Smooth muscle cell (in vitro differentiated cells): Measurements from ENCODE around the gene IKBKG. TPM values are rescaled to one million over a fixed set of nuclear protein-coding genes. Genes with fewer than 3 reads are reported as not detected.
"Not testable (repeated sequence)": the region's sequence is repeated elsewhere in the genome, so short reads cannot be mapped to it uniquely, and the experiment has no call there.

Experiments used
- DNase-seq: peaks from one replicate; lab custom pipeline; 2025; ENCODE audit not compliant: unreplicated experiment; lab: John Stamatoyannopoulos, UW
- H2AFZ ChIP-seq: fragments of 200-600 bp; sonication (generic); 2 replicates; pipeline ENCODE4 v1.6.0; 2016; ENCODE audit warnings: antibody characterized with exemption, low read depth, mild to moderate bottlenecking
- H3F3A ChIP-seq: fragments of 200-600 bp; sonication (generic); 2 replicates; pipeline ENCODE4 v1.6.0; 2017; ENCODE audit warnings: antibody characterized with exemption, low read depth
- H3K27ac ChIP-seq: fragments of 200-600 bp; sonication (generic); 2 replicates; pipeline ENCODE4 v1.5.1; 2016; ENCODE audit warnings: low read depth, mild to moderate bottlenecking
- H3K27me3 ChIP-seq: fragments of 200-600 bp; sonication (generic); 2 replicates; pipeline ENCODE4 v1.6.1; 2016; ENCODE audit warnings: low read depth, mild to moderate bottlenecking
- H3K36me3 ChIP-seq: fragments of 200-600 bp; sonication (generic); 2 replicates; pipeline ENCODE4 v1.5.1; 2016; ENCODE audit warnings: low read depth
- H3K4me1 ChIP-seq: fragments of 200-600 bp; sonication (generic); 2 replicates; pipeline ENCODE4 v1.5.1; 2016; ENCODE audit warnings: low read depth
- H3K4me2 ChIP-seq: fragments of 200-600 bp; sonication (generic); 2 replicates; pipeline ENCODE4 v1.6.0; 2016; ENCODE audit warnings: mild to moderate bottlenecking
- H3K4me3 ChIP-seq: fragments of 200-600 bp; sonication (generic); 2 replicates; pipeline ENCODE4 v1.5.1; 2016; ENCODE audit warnings: mild to moderate bottlenecking
- H3K79me2 ChIP-seq: fragments of 200-600 bp; sonication (generic); 2 replicates; pipeline ENCODE4 v1.6.0; 2016; ENCODE audit warnings: low read depth, mild to moderate bottlenecking
- H3K9ac ChIP-seq: fragments of 200-600 bp; sonication (generic); 2 replicates; pipeline ENCODE4 v1.6.0; 2016; ENCODE audit warnings: low read depth
- H3K9me3 ChIP-seq: fragments of 200-600 bp; sonication (generic); replicated peaks from 2 replicates; pipeline ENCODE4 v1.5.1; 2016; ENCODE audit warnings: low read depth
- H4K20me1 ChIP-seq: fragments of 200-600 bp; sonication (generic); 2 replicates; pipeline ENCODE4 v1.6.0; 2016; ENCODE audit warnings: low read depth
- WGBS: methylation state at CpG from one replicate; pipeline ENCODE4 v1.1.7; 2016; ENCODE audit warnings: low lambda C conversion rate; 5-methylcytosine and 5-hydroxymethylcytosine counted together
- polyA plus RNA-seq: library from polyadenylated mRNA; unstranded; fragments of >200 nt; fragmentation: Nextera tagmentation; extraction: Ambion mirVana; gene quantifications from 2 replicates; pipeline ENCODE4 v1.2.1, GENCODE V29; 2016
- small RNA-seq: library from RNA; depleted of rRNA; stranded (forward); fragments of <200 nt; gene quantifications from one replicate; pipeline ENCODE3, GENCODE V24; 2014
- total RNA-seq: library from RNA; depleted of rRNA; stranded (reverse); fragments of >200 nt; gene quantifications from 2 replicates; pipeline ENCODE4 v1.2.3, GENCODE V29; 2014

IKBKG gene
- total and polyA plus RNA-seq, 2 experiments from 2014 or later, result 12.5 to 25.4 TPM

DNA sequence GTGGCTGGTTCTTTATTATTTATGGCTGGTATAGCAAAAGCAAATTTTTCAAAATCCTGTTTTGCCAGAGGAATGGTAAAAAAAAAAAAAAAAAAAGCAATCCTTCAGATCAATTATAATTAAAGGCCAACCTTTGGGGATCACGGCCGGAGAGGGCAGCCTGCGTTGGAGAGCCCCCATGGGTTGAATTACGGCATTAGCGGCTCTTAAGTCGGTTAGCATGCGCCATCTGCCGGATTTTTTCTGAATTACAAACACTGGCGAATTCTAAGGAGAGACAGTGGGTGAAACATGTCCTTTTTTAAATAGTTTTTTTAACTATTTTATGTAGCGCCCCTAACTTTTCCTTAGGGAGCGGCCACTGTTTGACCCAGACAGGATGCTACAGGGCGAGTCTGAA is 66.2 kb downstream of the IKBKG start:
- H2AFZ ChIP-seq, H4K20me1 ChIP-seq, DNase-seq, H3K79me2 ChIP-seq, H3K4me3 ChIP-seq, H3K27ac ChIP-seq, H3K9me3 ChIP-seq, H3K9ac ChIP-seq, H3K27me3 ChIP-seq, H3K36me3 ChIP-seq, H3K4me1 ChIP-seq, H3K4me2 ChIP-seq, H3F3A ChIP-seq: not testable (repeated sequence)
- WGBS, result 31% methylated on average over 8 of the region's 12 CpGs

Small RNA genes within 50 kb of the gene (small RNA-seq; reads per million reads assigned to genes)
- 0.13 reads per million for gene AC244090.1

Other genes starting within 250 kb of the IKBKG start
- 807 and 860 TPM in 2 replicates for gene FLNA, start 173.0 kb upstream of the IKBKG start, total RNA-seq
- gene FLNA, start 173.0 kb upstream of the IKBKG start, polyA plus RNA-seq, result 1,632 and 1,832 TPM in 2 replicates
- 46.1 and 61.4 TPM in 2 replicates for gene EMD, start 168.3 kb upstream of the IKBKG start, total RNA-seq
- gene EMD, start 168.3 kb upstream of the IKBKG start, polyA plus RNA-seq, result 63.9 and 67.4 TPM in 2 replicates
- 2,811 and 3,107 TPM in 2 replicates for gene RPL10, start 149.2 kb upstream of the IKBKG start, total RNA-seq
- 1,314 and 1,395 TPM in 2 replicates for gene RPL10, start 149.2 kb upstream of the IKBKG start, polyA plus RNA-seq
- gene DNASE1L1, start 138.4 kb upstream of the IKBKG start, total RNA-seq, result 33.6 and 40.4 TPM in 2 replicates
- gene DNASE1L1, start 138.4 kb upstream of the IKBKG start, polyA plus RNA-seq, result 23.0 and 30.0 TPM in 2 replicates
- gene TAFAZZIN, start 136.1 kb upstream of the IKBKG start, total RNA-seq, result 28.3 and 203 TPM in 2 replicates
- gene TAFAZZIN, start 136.1 kb upstream of the IKBKG start, polyA plus RNA-seq, result 30.2 and 32.4 TPM in 2 replicates
- gene ATP6AP1, start 118.9 kb upstream of the IKBKG start, total RNA-seq, result 84.0 and 104 TPM in 2 replicates
- 193 and 213 TPM in 2 replicates for gene ATP6AP1, start 118.9 kb upstream of the IKBKG start, polyA plus RNA-seq
- 92.2 and 98.8 TPM in 2 replicates for gene GDI1, start 110.5 kb upstream of the IKBKG start, total RNA-seq
- 143 and 160 TPM in 2 replicates for gene GDI1, start 110.5 kb upstream of the IKBKG start, polyA plus RNA-seq
- 46.0 and 50.1 TPM in 2 replicates for gene FAM50A, start 103.5 kb upstream of the IKBKG start, total RNA-seq
- gene FAM50A, start 103.5 kb upstream of the IKBKG start, polyA plus RNA-seq, result 183 and 216 TPM in 2 replicates
- 15.1 and 33.6 TPM in 2 replicates for gene PLXNA3, start 89.3 kb upstream of the IKBKG start, total RNA-seq
- 38.2 and 60.2 TPM in 2 replicates for gene PLXNA3, start 89.3 kb upstream of the IKBKG start, polyA plus RNA-seq
- 33.8 and 39.7 TPM in 2 replicates for gene LAGE3, start 68.3 kb upstream of the IKBKG start, total RNA-seq
- 52.7 and 66.1 TPM in 2 replicates for gene LAGE3, start 68.3 kb upstream of the IKBKG start, polyA plus RNA-seq
- 28.7 and 42.1 TPM in 2 replicates for gene UBL4A, start 61.0 kb upstream of the IKBKG start, total RNA-seq
- gene UBL4A, start 61.0 kb upstream of the IKBKG start, polyA plus RNA-seq, result 46.9 and 50.8 TPM in 2 replicates
- gene SLC10A3, start 57.0 kb upstream of the IKBKG start, total RNA-seq, result 26.8 and 34.7 TPM in 2 replicates
- gene SLC10A3, start 57.0 kb upstream of the IKBKG start, polyA plus RNA-seq, result 52.1 and 63.1 TPM in 2 replicates
- gene FAM3A, start 31.4 kb upstream of the IKBKG start, total RNA-seq, result 13.6 and 16.0 TPM in 2 replicates
- gene FAM3A, start 31.4 kb upstream of the IKBKG start, polyA plus RNA-seq, result 49.1 and 53.7 TPM in 2 replicates
- gene G6PD, start 774 bp upstream of the IKBKG start, total RNA-seq, result 32.9 and 37.9 TPM in 2 replicates
- 12.9 and 13.5 TPM in 2 replicates for gene G6PD, start 774 bp upstream of the IKBKG start, polyA plus RNA-seq
- not detected in 2 replicates for gene CTAG1A, start 37.5 kb downstream of the IKBKG start, total RNA-seq
- not detected in 2 replicates for gene CTAG1A, start 37.5 kb downstream of the IKBKG start, polyA plus RNA-seq
- gene CTAG1B, start 71.7 kb downstream of the IKBKG start, total RNA-seq, result not detected in 2 replicates
- not detected in 2 replicates for gene CTAG1B, start 71.7 kb downstream of the IKBKG start, polyA plus RNA-seq
- gene CTAG2, start 106.0 kb downstream of the IKBKG start, total RNA-seq, result not detected in 2 replicates
- not detected in 2 replicates for gene CTAG2, start 106.0 kb downstream of the IKBKG start, polyA plus RNA-seq
- 0.63 and 0.72 TPM in 2 replicates for gene GAB3, start 203.5 kb downstream of the IKBKG start, total RNA-seq
- 0.39 and 0.80 TPM in 2 replicates for gene GAB3, start 203.5 kb downstream of the IKBKG start, polyA plus RNA-seq
- gene DKC1, start 215.2 kb downstream of the IKBKG start, total RNA-seq, result 18.7 and 23.4 TPM in 2 replicates
- 31.2 and 35.1 TPM in 2 replicates for gene DKC1, start 215.2 kb downstream of the IKBKG start, polyA plus RNA-seq